ENCODE measurements around the gene SPSB1.

DNA sequence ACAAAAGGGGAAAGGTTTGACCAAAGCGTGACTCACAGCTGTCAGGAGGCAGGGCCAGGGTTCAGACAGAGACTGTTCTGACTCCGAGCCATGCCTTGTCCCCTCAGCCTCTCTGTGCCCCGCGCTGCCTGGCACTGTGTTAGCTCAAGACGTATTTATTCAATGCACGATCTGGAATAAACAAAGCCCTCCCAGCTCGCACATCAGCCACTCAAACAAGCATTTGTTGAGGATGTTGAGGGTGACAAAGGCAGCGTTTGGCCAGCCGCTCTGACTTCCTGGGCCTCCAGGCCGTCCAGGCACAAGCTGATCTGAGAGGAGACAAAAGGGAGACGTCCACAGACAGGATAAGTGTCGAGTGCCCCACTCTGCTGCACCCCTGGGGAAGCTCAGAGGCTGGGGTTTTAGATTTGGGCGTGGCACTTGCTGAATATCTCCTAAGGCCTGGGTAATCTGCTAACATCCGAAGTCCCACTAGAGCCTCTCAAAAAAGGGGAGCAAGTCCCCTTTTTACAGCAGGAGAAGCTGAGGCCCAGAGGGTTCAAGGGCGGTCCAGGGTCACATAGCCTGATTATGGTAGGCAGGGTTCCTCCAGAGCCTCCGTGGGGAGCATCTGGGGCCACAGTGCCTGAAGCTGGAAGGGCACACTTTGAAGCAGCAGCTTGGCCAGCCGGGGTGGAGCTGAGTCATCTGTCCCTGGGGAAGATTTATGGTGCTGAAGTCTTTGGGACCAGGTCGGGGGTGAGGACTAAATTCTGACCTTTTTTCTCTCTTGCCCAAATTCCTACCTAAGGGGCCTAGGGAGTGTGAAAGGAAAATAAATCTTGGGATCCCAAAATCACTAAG lies 95.9 kb downstream of the SPSB1 start:
- TF ChIP-seq CTCF (IDR thresholded peaks at IDR 0.05), result no peak
- TF ChIP-seq POLR2A (IDR thresholded peaks at IDR 0.05), result no peak

All from right lobe of liver (tissue), 4 donors.